Keratinocyte (primary cell): Measurements from ENCODE around the gene GRAMD1A.

Experiments
- CTCF ChIP-seq, 3 experiments: IDR thresholded peaks in 1 of 3; conservative IDR thresholded peaks in 1 of 3; optimal IDR thresholded peaks in 1 of 3; 2 replicates in 2 of 3; 3 replicates in 1 of 3; pipeline versions ENCODE3 to v1.5.1; 2011; ENCODE audit warnings: low read length in 3 of 3, mild to moderate bottlenecking in 3 of 3, moderate library complexity in 2 of 3, control low read depth in 1 of 3, inconsistent platforms in 1 of 3; ENCODE audit not compliant: insufficient read depth in 2 of 3; ENCODE audit errors: extremely low read depth in 1 of 3
- EZH2 ChIP-seq: IDR thresholded peaks from one replicate; pipeline ENCODE4 v1.6.1; 2012; ENCODE audit warnings: inconsistent platforms, mild to moderate bottlenecking, low read length, moderate library complexity

- TF ChIP-seq CTCF (optimal IDR thresholded peaks at IDR 0.05 in 1 of 3, IDR thresholded peaks at IDR 0.05 in 1 of 3, conservative IDR thresholded peaks at IDR 0.05 in 1 of 3; ENCODE audit: extremely low read depth in 1 of 3, insufficient read depth in 2 of 3, low read length in 3 of 3) (no peak), EZH2 (no peak)
These were observed 48.8 kb downstream of the GRAMD1A start for GRCh38 chr19:35048911-35049411.
